IgD-negative memory B cell (primary cell): ENCODE results near the gene RCOR1. TPM values are rescaled to one million over a fixed set of nuclear protein-coding genes. Genes with fewer than 3 reads are reported as not detected.
A peak's percentile ranks its signal among the peaks of the same experiment; 100 is the strongest.

Experiments
- H3K27ac Mint-ChIP-seq, 3 donors: one replicate each; pipeline ENCODE4 v1.8.0; 2020 to 2022; ENCODE audit warnings: mild to moderate bottlenecking in 3 of 3, mixed read lengths in 3 of 3, moderate library complexity in 1 of 3
- H3K27me3 Mint-ChIP-seq: one replicate; pipeline ENCODE4 v1.8.0; 2021; ENCODE audit warnings: mixed read lengths
- H3K36me3 Mint-ChIP-seq: one replicate; pipeline ENCODE4 v1.8.0; 2020; ENCODE audit warnings: mild to moderate bottlenecking, mixed read lengths
- H3K4me1 Mint-ChIP-seq, 3 donors: one replicate each; pipeline ENCODE4 v1.8.0; 2020 to 2022; ENCODE audit warnings: mixed read lengths in 3 of 3, mild to moderate bottlenecking in 1 of 3
- H3K4me3 Mint-ChIP-seq, 4 donors: one replicate each; pipeline ENCODE4 v1.8.0; 2020 to 2022; ENCODE audit warnings: mild to moderate bottlenecking in 4 of 4, mixed read lengths in 4 of 4, moderate library complexity in 3 of 4
- H3K9me3 Mint-ChIP-seq, 3 donors: one replicate each; pipeline ENCODE4 v1.8.0; 2020 to 2021; ENCODE audit warnings: mixed read lengths in 3 of 3, mild to moderate bottlenecking in 1 of 3
- polyA plus RNA-seq: library from polyadenylated mRNA; unstranded; fragments of 300-500 nt; fragmentation: Illumina TruSeq; gene quantifications from one replicate; pipeline ENCODE4 v1.2.3, GENCODE V29; 2021

RCOR1 gene
- polyA plus RNA-seq, 1 donor from 2014 or later = 1.2 TPM

- Mint-ChIP-seq H3K9me3 (peaks cover 0 to 7% (median 4%) of the 10 kb centered on the region in 3 donors), H3K27ac (no peak overlapping the region), H3K4me1 (peaks cover 18 to 26% (median 20%) of the 10 kb centered on the region in 3 donors), H3K27me3 (no peaks in the 10 kb centered on the region), H3K36me3 (peaks cover 20% of the 10 kb centered on the region), H3K4me3 (no peak overlapping the region)
Measured at GRCh38 chr14:102699416-102700110, 107.1 kb downstream of the RCOR1 start.

GRCh38 chr14:102708494-102708893, 116.0 kb downstream of the RCOR1 start:
- peaks cover 9% of the 10 kb centered on the region for H3K36me3 Mint-ChIP-seq
- H3K27ac Mint-ChIP-seq = peak overlapping the region in 1 of 3 donors; percentile 32

GRCh38 chr14:102711207-102711606, 118.8 kb downstream of the RCOR1 start:
- H3K4me3 Mint-ChIP-seq = no peak overlapping the region
- H3K4me1 Mint-ChIP-seq = peaks cover 3 to 8% (median 5%) of the 10 kb centered on the region in 3 donors

More at GRCh38 chr14:102708494-102708893, 116.0 kb downstream of the RCOR1 start:
- H3K4me3 Mint-ChIP-seq = no peak overlapping the region
- H3K27me3 Mint-ChIP-seq = no peaks in the 10 kb centered on the region
- H3K4me1 Mint-ChIP-seq = peaks cover 3 to 8% (median 5%) of the 10 kb centered on the region in 3 donors
- H3K9me3 Mint-ChIP-seq = peaks cover 0 to 2% (median 0%) of the 10 kb centered on the region in 3 donors

GRCh38 chr14:102711946-102712345, 119.5 kb downstream of the RCOR1 start:
- Mint-ChIP-seq H3K27ac (peak overlapping the region in 1 of 3 donors; percentile 46), H3K9me3 (no peaks in the 10 kb centered on the region), H3K4me3 (no peak overlapping the region), H3K4me1 (peaks cover 3 to 8% (median 5%) of the 10 kb centered on the region in 3 donors), H3K27me3 (no peaks in the 10 kb centered on the region), H3K36me3 (peaks cover 4% of the 10 kb centered on the region)

More at GRCh38 chr14:102711207-102711606, 118.8 kb downstream of the RCOR1 start:
- H3K9me3 Mint-ChIP-seq = no peaks in the 10 kb centered on the region
- no peak overlapping the region for H3K27ac Mint-ChIP-seq
- peaks cover 4% of the 10 kb centered on the region for H3K36me3 Mint-ChIP-seq
- H3K27me3 Mint-ChIP-seq = no peaks in the 10 kb centered on the region

GRCh38 chr14:102717276-102717675, 124.8 kb downstream of the RCOR1 start:
- Mint-ChIP-seq H3K9me3 (no peaks in the 10 kb centered on the region), H3K27me3 (no peaks in the 10 kb centered on the region), H3K27ac (no peak overlapping the region), H3K36me3 (peaks cover 15% of the 10 kb centered on the region), H3K4me1 (peaks cover 5 to 10% (median 8%) of the 10 kb centered on the region in 3 donors), H3K4me3 (no peak overlapping the region)

- Mint-ChIP-seq H3K9me3 (no peaks in the 10 kb centered on the region), H3K27me3 (no peaks in the 10 kb centered on the region), H3K4me1 (peaks cover under 1 to 5% (median 3%) of the 10 kb centered on the region in 3 donors), H3K27ac (no peak overlapping the region), H3K4me3 (no peak overlapping the region), H3K36me3 (peaks cover 17% of the 10 kb centered on the region)
Measured at GRCh38 chr14:102722646-102723045, 130.2 kb downstream of the RCOR1 start.

GRCh38 chr14:102723650-102724049, 131.2 kb downstream of the RCOR1 start:
- H3K27me3 Mint-ChIP-seq = no peaks in the 10 kb centered on the region
- no peak overlapping the region for H3K4me3 Mint-ChIP-seq
- H3K27ac Mint-ChIP-seq = no peak overlapping the region
- peaks cover 0 to 5% (median 3%) of the 10 kb centered on the region in 3 donors for H3K4me1 Mint-ChIP-seq
- peaks cover 16% of the 10 kb centered on the region for H3K36me3 Mint-ChIP-seq
- H3K9me3 Mint-ChIP-seq = no peaks in the 10 kb centered on the region

- H3K36me3 Mint-ChIP-seq = peaks cover 12% of the 10 kb centered on the region
- H3K27me3 Mint-ChIP-seq = no peaks in the 10 kb centered on the region
Measured at GRCh38 chr14:102726191-102726949, 133.9 kb downstream of the RCOR1 start.

GRCh38 chr14:102727336-102728095, 135.1 kb downstream of the RCOR1 start:
- Mint-ChIP-seq H3K27me3 (no peaks in the 10 kb centered on the region), H3K4me1 (no peaks in the 10 kb centered on the region), H3K4me3 (no peak overlapping the region), H3K36me3 (peaks cover 10% of the 10 kb centered on the region), H3K27ac (no peak overlapping the region), H3K9me3 (no peaks in the 10 kb centered on the region)

More at GRCh38 chr14:102726191-102726949, 133.9 kb downstream of the RCOR1 start:
- H3K4me3 Mint-ChIP-seq = no peak overlapping the region
- no peak overlapping the region for H3K27ac Mint-ChIP-seq
- H3K9me3 Mint-ChIP-seq = no peaks in the 10 kb centered on the region
- H3K4me1 Mint-ChIP-seq = peaks cover 0 to 2% (median 0%) of the 10 kb centered on the region in 3 donors

- Mint-ChIP-seq H3K27me3 (no peaks in the 10 kb centered on the region), H3K9me3 (no peaks in the 10 kb centered on the region), H3K27ac (no peak overlapping the region), H3K36me3 (peaks cover 13% of the 10 kb centered on the region), H3K4me1 (no peaks in the 10 kb centered on the region), H3K4me3 (no peak overlapping the region)
Measured at GRCh38 chr14:102728501-102728900, 136.1 kb downstream of the RCOR1 start.

GRCh38 chr14:102729268-102729667, 136.8 kb downstream of the RCOR1 start:
- no peak overlapping the region for H3K27ac Mint-ChIP-seq
- peaks cover 13% of the 10 kb centered on the region for H3K36me3 Mint-ChIP-seq
- no peaks in the 10 kb centered on the region for H3K9me3 Mint-ChIP-seq
- H3K4me3 Mint-ChIP-seq = no peak overlapping the region
- H3K4me1 Mint-ChIP-seq = no peaks in the 10 kb centered on the region
- H3K27me3 Mint-ChIP-seq = no peaks in the 10 kb centered on the region

- peaks cover 12% of the 10 kb centered on the region for H3K36me3 Mint-ChIP-seq
- H3K27ac Mint-ChIP-seq = no peak overlapping the region
- H3K9me3 Mint-ChIP-seq = no peaks in the 10 kb centered on the region
- H3K4me1 Mint-ChIP-seq = no peaks in the 10 kb centered on the region
- H3K4me3 Mint-ChIP-seq = no peak overlapping the region
- no peaks in the 10 kb centered on the region for H3K27me3 Mint-ChIP-seq
Measured at GRCh38 chr14:102729825-102730224, 137.4 kb downstream of the RCOR1 start.

- Mint-ChIP-seq H3K36me3 (peaks cover 8% of the 10 kb centered on the region), H3K9me3 (no peaks in the 10 kb centered on the region)
Measured at GRCh38 chr14:102731101-102731870, 138.8 kb downstream of the RCOR1 start.

More at GRCh38 chr14:102731101-102731870, 138.8 kb downstream of the RCOR1 start:
- Mint-ChIP-seq H3K27ac (peak overlapping the region in 2 of 3 donors; percentile 46 to 96), H3K27me3 (no peaks in the 10 kb centered on the region), H3K4me3 (peak overlapping the region in 1 of 4 donors; percentile 58), H3K4me1 (no peaks in the 10 kb centered on the region)
